Measurements from ENCODE around the gene FAM25A.
"Not testable (repeated sequence)": the region's sequence is repeated elsewhere in the genome, so short reads cannot be mapped to it uniquely, and the experiment has no call there.

The FAM25A gene

GRCh38 chr10:87030912-87031635 lies 11.0 kb downstream of the FAM25A start:
- TF ChIP-seq CTCF (IDR thresholded peaks at IDR 0.05; ENCODE audit: insufficient read depth, low read depth, low read length, missing control alignments) = no peak
- DNase-seq (ENCODE audit: low read depth) = no peak
- no peak overlapping the region for H3K4me3 ChIP-seq (ENCODE audit: low read length)

- DNase-seq (ENCODE audit: low read depth) = no peak
- no peak overlapping the region for H3K4me3 ChIP-seq (ENCODE audit: low read length)
- no peak for TF ChIP-seq CTCF (IDR thresholded peaks at IDR 0.05; ENCODE audit: insufficient read depth, low read depth, low read length, missing control alignments)
Observed at GRCh38 chr10:87036623-87037022, 16.5 kb downstream of the FAM25A start.

- TF ChIP-seq CTCF (IDR thresholded peaks at IDR 0.05; ENCODE audit: insufficient read depth, low read depth, low read length, missing control alignments) = no peak
- peak; percentile 25 for DNase-seq (ENCODE audit: low read depth)
- no peak overlapping the region for H3K4me3 ChIP-seq (ENCODE audit: low read length)
Observed at GRCh38 chr10:87038286-87038717, 18.2 kb downstream of the FAM25A start.

GRCh38 chr10:87038786-87039185 lies 18.7 kb downstream of the FAM25A start:
- peak; percentile 86 for DNase-seq (ENCODE audit: low read depth)
- no peak for TF ChIP-seq CTCF (IDR thresholded peaks at IDR 0.05; ENCODE audit: insufficient read depth, low read depth, low read length, missing control alignments)
- H3K4me3 ChIP-seq (ENCODE audit: low read length) = no peak overlapping the region

- H3K4me3 ChIP-seq (ENCODE audit: low read length); DNase-seq (ENCODE audit: low read depth): not testable (repeated sequence)
Observed at GRCh38 chr10:87043579-87043978, 23.5 kb downstream of the FAM25A start.

GRCh38 chr10:87045434-87045938 lies 25.4 kb downstream of the FAM25A start:
- no peak for DNase-seq (ENCODE audit: low read depth)
- TF ChIP-seq CTCF (IDR thresholded peaks at IDR 0.05; ENCODE audit: insufficient read depth, low read depth, low read length, missing control alignments) = no peak
- no peak overlapping the region for H3K4me3 ChIP-seq (ENCODE audit: low read length)

- no peak for TF ChIP-seq CTCF (IDR thresholded peaks at IDR 0.05; ENCODE audit: insufficient read depth, low read depth, low read length, missing control alignments)
- no peak for DNase-seq (ENCODE audit: low read depth)
Observed at GRCh38 chr10:87053111-87053510, 33.0 kb downstream of the FAM25A start.

More at GRCh38 chr10:87053111-87053510, 33.0 kb downstream of the FAM25A start:
- no peak overlapping the region for H3K4me3 ChIP-seq (ENCODE audit: low read length)
